HEK293 (cell line): Measurements from ENCODE around the gene PDK1.
A peak's percentile ranks its signal among the peaks of the same experiment; 100 is the strongest.

Experiments
- CTCF ChIA-PET: fragments of 350-600 bp; formaldehyde crosslinking; extraction: SDS; loops from one replicate; lab custom pipeline; 2021; ENCODE audit warnings: antibody characterized with exemption; lab: Yijun Ruan, JAX
- POLR2A ChIA-PET: fragments of 300-600 bp; formaldehyde crosslinking; extraction: SDS; loops from one replicate; lab custom pipeline; 2020; ENCODE audit warnings: antibody characterized with exemption, inconsistent platforms; lab: Yijun Ruan, JAX
- H3K27ac ChIP-seq: fragments of 200-500 bp; sonication (Bioruptor generic); 2 replicates; pipeline ENCODE4 v1.5.1; 2014; ENCODE audit warnings: low read depth, low read length, control low read depth, inconsistent platforms; ENCODE audit errors: extremely low read depth
- H3K36me3 ChIP-seq, 2 experiments: fragments of 200-500 bp in 1 of 2; sonication (Bioruptor generic) in 1 of 2; 1 replicate in 1 of 2; 2 replicates in 1 of 2; pipeline ENCODE4 v1.5.1; 2014 to 2017; ENCODE audit warnings: inconsistent platforms in 2 of 2, low read length in 2 of 2; ENCODE audit not compliant: control insufficient read depth in 2 of 2, insufficient read depth in 1 of 2
- H3K4me1 ChIP-seq: fragments of 200-500 bp; sonication (Bioruptor generic); 2 replicates; pipeline ENCODE4 v1.5.1; 2014; ENCODE audit warnings: mild to moderate bottlenecking, low read length, inconsistent platforms; ENCODE audit not compliant: control insufficient read depth, insufficient read depth
- H3K4me3 ChIP-seq: 2 replicates; pipeline ENCODE4 v1.5.1; 2011; ENCODE audit warnings: low read depth, mild to moderate bottlenecking, control low read depth, low read length, moderate library complexity
- H3K9me3 ChIP-seq: fragments of 200-500 bp; sonication (Bioruptor generic); 2 replicates; pipeline ENCODE4 v1.5.1; 2014; ENCODE audit warnings: low read depth, low read length, inconsistent platforms; ENCODE audit not compliant: control insufficient read depth, insufficient read depth
- RBAK ChIP-seq: fragments of 450-650 bp; formaldehyde crosslinking; IDR thresholded peaks from 2 replicates; pipeline ENCODE4 v1.5.1; 2016; ENCODE audit warnings: missing biosample characterization, missing genetic modification characterization
- SCRT2 ChIP-seq: fragments of 450-650 bp; formaldehyde crosslinking; IDR thresholded peaks from 2 replicates; pipeline ENCODE4 v1.5.1; 2016; ENCODE audit warnings: missing biosample characterization, missing genetic modification characterization
- SETDB1 ChIP-seq: IDR thresholded peaks from one replicate; pipeline ENCODE4 v1.6.1; 2017; ENCODE audit warnings: mild to moderate bottlenecking, low read length, moderate library complexity, mixed read lengths; ENCODE audit not compliant: insufficient read length
- TRIM28 ChIP-seq: IDR thresholded peaks from 2 replicates; pipeline ENCODE4 v1.6.1; 2011; ENCODE audit warnings: low read length, control low read depth, borderline replicate concordance
- ZFP3 ChIP-seq: fragments of 450-650 bp; formaldehyde crosslinking; IDR thresholded peaks from 2 replicates; pipeline ENCODE4 v1.5.1; 2016; ENCODE audit warnings: low read depth, missing biosample characterization, missing genetic modification characterization
- ZFP69B ChIP-seq: fragments of 450-650 bp; formaldehyde crosslinking; IDR thresholded peaks from 2 replicates; pipeline ENCODE4 v1.5.1; 2016; ENCODE audit warnings: missing biosample characterization, missing genetic modification characterization
- ZNF311 ChIP-seq: fragments of 450-650 bp; formaldehyde crosslinking; IDR thresholded peaks from 2 replicates; pipeline ENCODE4 v1.5.1; 2017; ENCODE audit warnings: missing biosample characterization, missing genetic modification characterization, borderline replicate concordance
- ZNF529 ChIP-seq: fragments of 450-650 bp; formaldehyde crosslinking; IDR thresholded peaks from 2 replicates; pipeline ENCODE4 v1.5.1; 2017; ENCODE audit warnings: missing genetic modification characterization, missing biosample characterization; ENCODE audit not compliant: insufficient replicate concordance
- ZNF610 ChIP-seq: fragments of 450-650 bp; formaldehyde crosslinking; IDR thresholded peaks from 2 replicates; pipeline ENCODE4 v1.5.1; 2016; ENCODE audit warnings: missing biosample characterization, missing genetic modification characterization, borderline replicate concordance
- ZNF626 ChIP-seq: fragments of 450-650 bp; sonication (Bioruptor Pico); formaldehyde crosslinking; IDR thresholded peaks from 2 replicates; pipeline ENCODE4 v1.5.1; 2018; ENCODE audit warnings: missing biosample characterization, missing genetic modification characterization, inconsistent platforms
- TF ChIP-seq, protein P1 (sequence below): fragments of 450-650 bp; formaldehyde crosslinking; IDR thresholded peaks from 2 replicates; pipeline ENCODE4 v1.5.1; 2016; ENCODE audit warnings: missing biosample characterization, missing genetic modification characterization, low read depth
- TF ChIP-seq, protein P2 (sequence below): fragments of 450-650 bp; formaldehyde crosslinking; IDR thresholded peaks from 2 replicates; pipeline ENCODE4 v1.5.1; 2016; ENCODE audit warnings: missing biosample characterization, missing genetic modification characterization
- TF ChIP-seq, protein P3 (sequence below): fragments of 450-650 bp; formaldehyde crosslinking; IDR thresholded peaks from 2 replicates; pipeline ENCODE4 v1.5.1; 2016; ENCODE audit warnings: missing biosample characterization, missing genetic modification characterization
- TF ChIP-seq, protein P4 (sequence below): fragments of 450-650 bp; formaldehyde crosslinking; IDR thresholded peaks from 2 replicates; pipeline ENCODE4 v1.5.1; 2016; ENCODE audit warnings: missing biosample characterization, missing genetic modification characterization
- TF ChIP-seq, protein P5 (sequence below): fragments of 450-650 bp; formaldehyde crosslinking; IDR thresholded peaks from 2 replicates; pipeline ENCODE4 v1.5.1; 2016; ENCODE audit warnings: missing biosample characterization, missing genetic modification characterization

PDK1 gene

DNA sequence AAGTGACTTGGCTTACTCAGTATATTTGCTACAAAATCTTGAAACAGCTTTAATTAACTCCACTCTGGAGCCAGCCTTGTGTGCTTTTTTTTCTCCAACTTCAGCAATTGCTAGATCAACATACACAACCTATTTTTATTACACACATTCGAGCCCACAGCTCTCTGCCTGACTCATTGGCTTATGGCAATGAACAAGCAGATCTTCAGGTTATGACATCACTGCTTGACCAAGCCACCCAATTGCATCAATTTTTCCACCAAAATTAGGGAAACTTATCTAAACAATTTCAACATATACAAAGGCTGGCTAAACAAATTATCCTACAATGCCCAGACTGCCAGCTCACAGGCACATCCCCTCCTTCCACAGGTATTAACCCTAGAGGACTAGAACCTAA lies 39.6 kb upstream of the PDK1 start:
- POLR2A ChIA-PET: no interaction called here
- no peak overlapping the region for H3K4me3 ChIP-seq
- no peaks in the 10 kb centered on the region for H3K4me1 ChIP-seq
- TF ChIP-seq, protein P1, sequence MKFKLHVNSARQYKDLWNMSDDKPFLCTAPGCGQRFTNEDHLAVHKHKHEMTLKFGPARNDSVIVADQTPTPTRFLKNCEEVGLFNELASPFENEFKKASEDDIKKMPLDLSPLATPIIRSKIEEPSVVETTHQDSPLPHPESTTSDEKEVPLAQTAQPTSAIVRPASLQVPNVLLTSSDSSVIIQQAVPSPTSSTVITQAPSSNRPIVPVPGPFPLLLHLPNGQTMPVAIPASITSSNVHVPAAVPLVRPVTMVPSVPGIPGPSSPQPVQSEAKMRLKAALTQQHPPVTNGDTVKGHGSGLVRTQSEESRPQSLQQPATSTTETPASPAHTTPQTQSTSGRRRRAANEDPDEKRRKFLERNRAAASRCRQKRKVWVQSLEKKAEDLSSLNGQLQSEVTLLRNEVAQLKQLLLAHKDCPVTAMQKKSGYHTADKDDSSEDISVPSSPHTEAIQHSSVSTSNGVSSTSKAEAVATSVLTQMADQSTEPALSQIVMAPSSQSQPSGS (tag by site-specific recombination): 0 out of 2 replicates have a peak, but pooled peaks have one; percentile 12
- TF ChIP-seq ZNF311 (tag by site-specific recombination): no peak
- H3K27ac ChIP-seq: no peak overlapping the region
- CTCF ChIA-PET: no interaction called here
- H3K9me3 ChIP-seq: no peaks in the 10 kb centered on the region
- H3K36me3 ChIP-seq: no peaks in the 10 kb centered on the region

DNA sequence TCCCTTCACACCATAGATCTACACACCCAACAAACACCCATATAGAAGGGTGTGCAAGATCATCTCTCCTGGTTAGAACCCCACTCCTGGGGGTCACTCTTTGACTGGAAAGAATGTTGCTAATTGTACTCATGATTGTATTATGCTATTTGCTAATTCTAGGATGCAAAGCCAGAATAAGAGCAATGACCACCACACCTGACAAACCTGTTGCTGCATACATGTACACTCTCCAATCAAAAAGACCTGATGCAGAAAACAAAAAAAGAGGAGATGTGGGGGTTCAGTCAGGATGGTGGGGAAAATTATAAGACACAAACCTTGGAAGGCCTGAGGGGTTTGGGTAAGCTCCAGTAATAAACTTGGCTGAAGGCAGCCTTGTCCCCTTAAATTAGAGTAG lies 36.9 kb upstream of the PDK1 start:
- H3K36me3 ChIP-seq: no peaks in the 10 kb centered on the region
- H3K27ac ChIP-seq: no peak overlapping the region
- ChIA-PET POLR2A (no interaction called here), CTCF (no interaction called here)
- no peaks in the 10 kb centered on the region for H3K4me1 ChIP-seq
- H3K4me3 ChIP-seq: no peak overlapping the region
- peak; percentile 53 for TF ChIP-seq SCRT2
- TF ChIP-seq ZFP3: no peak
- TF ChIP-seq, all 188 proteins: peak for 1
- H3K9me3 ChIP-seq: no peaks in the 10 kb centered on the region

DNA sequence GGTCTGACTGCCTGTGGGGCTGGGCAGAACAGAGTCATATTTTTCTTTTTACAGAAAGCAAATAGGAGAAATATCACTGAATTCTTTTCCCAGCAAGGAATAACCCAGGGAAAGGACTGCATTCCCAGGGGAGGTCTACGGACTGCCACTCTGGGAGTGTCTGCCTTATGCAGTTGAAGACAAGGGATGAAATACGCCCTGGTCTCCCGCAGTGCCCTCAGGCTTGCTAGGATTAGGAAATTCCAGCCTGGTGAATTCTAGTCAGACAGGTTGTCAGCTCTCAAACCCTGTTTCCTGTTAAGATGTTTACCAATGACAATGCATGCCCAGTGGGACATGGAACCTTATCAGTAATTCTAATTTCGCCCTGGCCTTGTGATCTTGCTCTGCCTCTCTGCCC lies 30.3 kb upstream of the PDK1 start:
- no peaks in the 10 kb centered on the region for H3K9me3 ChIP-seq
- CTCF ChIA-PET: no interaction called here

More for the DNA sequence above, 30.3 kb upstream of the PDK1 start:
- H3K27ac ChIP-seq: no peak overlapping the region
- no peak overlapping the region for H3K4me3 ChIP-seq
- H3K36me3 ChIP-seq: no peaks in the 10 kb centered on the region
- TF ChIP-seq ZNF529 (tag by site-specific recombination) (peak; percentile 19), SETDB1 (peak; percentile 94), ZNF626 (0 out of 2 replicates have a peak, but pooled peaks have one; percentile 43), ZNF610 (no peak), TRIM28 (peak; percentile 78; the same call in 1 of the 2 replicates), ZFP69B (tag by site-specific recombination) (no peak), RBAK (tag by site-specific recombination) (no peak)
- TF ChIP-seq, protein P2, sequence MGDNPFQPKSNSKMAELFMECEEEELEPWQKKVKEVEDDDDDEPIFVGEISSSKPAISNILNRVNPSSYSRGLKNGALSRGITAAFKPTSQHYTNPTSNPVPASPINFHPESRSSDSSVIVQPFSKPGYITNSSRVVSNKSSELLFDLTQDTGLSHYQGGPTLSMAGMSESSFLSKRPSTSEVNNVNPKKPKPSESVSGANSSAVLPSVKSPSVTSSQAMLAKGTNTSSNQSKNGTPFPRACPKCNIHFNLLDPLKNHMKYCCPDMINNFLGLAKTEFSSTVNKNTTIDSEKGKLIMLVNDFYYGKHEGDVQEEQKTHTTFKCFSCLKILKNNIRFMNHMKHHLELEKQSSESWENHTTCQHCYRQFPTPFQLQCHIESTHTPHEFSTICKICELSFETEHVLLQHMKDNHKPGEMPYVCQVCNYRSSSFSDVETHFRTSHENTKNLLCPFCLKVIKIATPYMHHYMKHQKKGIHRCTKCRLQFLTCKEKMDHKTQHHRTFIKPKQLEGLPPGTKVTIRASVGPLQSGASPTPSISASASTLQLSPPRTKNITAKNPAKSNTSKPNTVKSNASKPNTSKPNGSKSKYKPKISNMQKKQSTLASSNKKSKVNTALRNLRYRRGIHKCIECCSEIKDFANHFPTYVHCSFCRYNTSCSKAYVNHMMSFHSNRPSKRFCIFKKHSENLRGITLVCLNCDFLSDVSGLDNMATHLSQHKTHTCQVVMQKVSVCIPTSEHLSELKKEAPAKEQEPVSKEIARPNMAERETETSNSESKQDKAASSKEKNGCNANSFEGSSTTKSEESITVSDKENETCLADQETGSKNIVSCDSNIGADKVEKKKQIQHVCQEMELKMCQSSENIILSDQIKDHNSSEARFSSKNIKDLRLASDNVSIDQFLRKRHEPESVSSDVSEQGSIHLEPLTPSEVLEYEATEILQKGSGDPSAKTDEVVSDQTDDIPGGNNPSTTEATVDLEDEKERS (tag by site-specific recombination): peak; percentile 67; the same call in 1 of the 2 replicates
- TF ChIP-seq, protein P3, sequence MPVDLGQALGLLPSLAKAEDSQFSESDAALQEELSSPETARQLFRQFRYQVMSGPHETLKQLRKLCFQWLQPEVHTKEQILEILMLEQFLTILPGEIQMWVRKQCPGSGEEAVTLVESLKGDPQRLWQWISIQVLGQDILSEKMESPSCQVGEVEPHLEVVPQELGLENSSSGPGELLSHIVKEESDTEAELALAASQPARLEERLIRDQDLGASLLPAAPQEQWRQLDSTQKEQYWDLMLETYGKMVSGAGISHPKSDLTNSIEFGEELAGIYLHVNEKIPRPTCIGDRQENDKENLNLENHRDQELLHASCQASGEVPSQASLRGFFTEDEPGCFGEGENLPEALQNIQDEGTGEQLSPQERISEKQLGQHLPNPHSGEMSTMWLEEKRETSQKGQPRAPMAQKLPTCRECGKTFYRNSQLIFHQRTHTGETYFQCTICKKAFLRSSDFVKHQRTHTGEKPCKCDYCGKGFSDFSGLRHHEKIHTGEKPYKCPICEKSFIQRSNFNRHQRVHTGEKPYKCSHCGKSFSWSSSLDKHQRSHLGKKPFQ (tag by site-specific recombination): no peak
- TF ChIP-seq, protein P4, sequence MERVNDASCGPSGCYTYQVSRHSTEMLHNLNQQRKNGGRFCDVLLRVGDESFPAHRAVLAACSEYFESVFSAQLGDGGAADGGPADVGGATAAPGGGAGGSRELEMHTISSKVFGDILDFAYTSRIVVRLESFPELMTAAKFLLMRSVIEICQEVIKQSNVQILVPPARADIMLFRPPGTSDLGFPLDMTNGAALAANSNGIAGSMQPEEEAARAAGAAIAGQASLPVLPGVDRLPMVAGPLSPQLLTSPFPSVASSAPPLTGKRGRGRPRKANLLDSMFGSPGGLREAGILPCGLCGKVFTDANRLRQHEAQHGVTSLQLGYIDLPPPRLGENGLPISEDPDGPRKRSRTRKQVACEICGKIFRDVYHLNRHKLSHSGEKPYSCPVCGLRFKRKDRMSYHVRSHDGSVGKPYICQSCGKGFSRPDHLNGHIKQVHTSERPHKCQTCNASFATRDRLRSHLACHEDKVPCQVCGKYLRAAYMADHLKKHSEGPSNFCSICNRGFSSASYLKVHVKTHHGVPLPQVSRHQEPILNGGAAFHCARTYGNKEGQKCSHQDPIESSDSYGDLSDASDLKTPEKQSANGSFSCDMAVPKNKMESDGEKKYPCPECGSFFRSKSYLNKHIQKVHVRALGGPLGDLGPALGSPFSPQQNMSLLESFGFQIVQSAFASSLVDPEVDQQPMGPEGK (tag by site-specific recombination): no peak
- TF ChIP-seq, protein P5, sequence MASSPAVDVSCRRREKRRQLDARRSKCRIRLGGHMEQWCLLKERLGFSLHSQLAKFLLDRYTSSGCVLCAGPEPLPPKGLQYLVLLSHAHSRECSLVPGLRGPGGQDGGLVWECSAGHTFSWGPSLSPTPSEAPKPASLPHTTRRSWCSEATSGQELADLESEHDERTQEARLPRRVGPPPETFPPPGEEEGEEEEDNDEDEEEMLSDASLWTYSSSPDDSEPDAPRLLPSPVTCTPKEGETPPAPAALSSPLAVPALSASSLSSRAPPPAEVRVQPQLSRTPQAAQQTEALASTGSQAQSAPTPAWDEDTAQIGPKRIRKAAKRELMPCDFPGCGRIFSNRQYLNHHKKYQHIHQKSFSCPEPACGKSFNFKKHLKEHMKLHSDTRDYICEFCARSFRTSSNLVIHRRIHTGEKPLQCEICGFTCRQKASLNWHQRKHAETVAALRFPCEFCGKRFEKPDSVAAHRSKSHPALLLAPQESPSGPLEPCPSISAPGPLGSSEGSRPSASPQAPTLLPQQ (tag by site-specific recombination): no peak
- POLR2A ChIA-PET: no interaction called here
- no peaks in the 10 kb centered on the region for H3K4me1 ChIP-seq
